ENCODE measurements around the gene B3GAT1. TPM values are rescaled to one million over a fixed set of nuclear protein-coding genes. Genes with fewer than 3 reads are reported as not detected.
A peak's percentile ranks its signal among the peaks of the same experiment; 100 is the strongest.

B3GAT1 gene
- total RNA-seq, 1 experiment from 2014 or later, result 0.10 TPM

DNA sequence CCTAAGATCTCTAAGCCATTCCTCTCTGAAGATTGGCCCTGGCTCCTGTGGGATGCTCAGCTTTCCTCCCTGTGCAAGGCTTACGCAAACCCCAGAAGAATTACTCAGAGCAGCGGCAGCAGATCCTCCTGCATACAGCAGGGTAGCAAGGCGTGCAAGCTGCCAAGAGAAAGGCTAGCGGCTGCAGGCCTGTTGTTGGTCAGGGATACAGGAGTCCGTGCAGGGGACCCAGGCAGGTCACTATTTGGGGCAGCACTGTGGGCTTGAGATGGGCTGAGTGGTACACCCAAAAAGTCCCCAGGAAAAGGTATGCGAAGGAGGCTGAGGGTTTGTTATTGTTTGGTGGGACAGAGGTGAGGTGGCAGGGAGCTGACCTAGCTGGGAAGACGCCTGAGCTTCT, 78.7 kb downstream of the B3GAT1 start:
- in situ Hi-C loops (cut with HindIII; ENCODE audit: low pct_unique_long_range_greater_than_20kb, low sequenced_read_pairs), result no loop called here
- Histone ChIP-seq H3K4me3 (ENCODE audit: low read depth in 2 of 2, low read length in 2 of 2) (no peak overlapping the region), H3K36me3 (ENCODE audit: control insufficient read depth, insufficient read depth, low read length) (no peaks in the 10 kb centered on the region), H3K27me3 (ENCODE audit: control insufficient read depth, insufficient read depth, low read length) (peaks cover 14% of the 10 kb centered on the region), H3K4me1 (ENCODE audit: control insufficient read depth, insufficient read depth, low read length) (peaks cover 7% of the 10 kb centered on the region), H3K27ac (ENCODE audit: low read length) (no peak overlapping the region), H3K9me3 (ENCODE audit: control insufficient read depth, insufficient read depth, low read depth, low read length) (no peaks in the 10 kb centered on the region)
- DNase-seq (ENCODE audit: low read depth, low spot score) (no peak), ATAC-seq (no peak)
- no TSS peak for BruUV-seq (replicated peaks)
- TF ChIP-seq REST (IDR thresholded peaks at IDR 0.05; ENCODE audit: insufficient read depth in 1 of 2, low read depth in 2 of 2, low read length in 1 of 2) (no peak), TCF7L2 (IDR thresholded peaks at IDR 0.05; ENCODE audit: low read depth, low read length) (no peak), POLR2AphosphoS5 (IDR thresholded peaks at IDR 0.05; ENCODE audit: low read depth, low read length) (no peak), CTCF (IDR thresholded peaks at IDR 0.05) (no peak), SIN3A (IDR thresholded peaks at IDR 0.05; ENCODE audit: borderline replicate concordance, insufficient read depth, low read depth, low read length) (no peak)
- intact Hi-C loops (cut with micrococcal nuclease; ENCODE audit: unreplicated experiment), result no loop called here
- POLR2A ChIA-PET, result no interaction called here
- CTCF ChIA-PET, result no interaction called here

GRCh38 chr11:134332782-134333181, 79.3 kb downstream of the B3GAT1 start:
- no TSS peak for BruUV-seq (replicated peaks)
- DNase-seq (ENCODE audit: low read depth, low spot score) (no peak), ATAC-seq (no peak)
- no peaks in the 10 kb centered on the region for H3K9me3 ChIP-seq (ENCODE audit: control insufficient read depth, insufficient read depth, low read depth, low read length)
- ChIA-PET CTCF (no interaction called here), POLR2A (no interaction called here)
- in situ Hi-C loops (cut with HindIII; ENCODE audit: low pct_unique_long_range_greater_than_20kb, low sequenced_read_pairs) (no loop called here), intact Hi-C loops (cut with micrococcal nuclease; ENCODE audit: unreplicated experiment) (no loop called here)
- H3K27me3 ChIP-seq (ENCODE audit: control insufficient read depth, insufficient read depth, low read length), result peaks cover 14% of the 10 kb centered on the region
- peak overlapping the region in 1 of 2 experiments; percentile 54; a peak in 2 of 4 replicates for H3K4me3 ChIP-seq (ENCODE audit: low read depth in 2 of 2, low read length in 2 of 2)
- TF ChIP-seq CTCF (IDR thresholded peaks at IDR 0.05) (no peak), SIN3A (IDR thresholded peaks at IDR 0.05; ENCODE audit: borderline replicate concordance, insufficient read depth, low read depth, low read length) (no peak), TCF7L2 (IDR thresholded peaks at IDR 0.05; ENCODE audit: low read depth, low read length) (no peak), REST (IDR thresholded peaks at IDR 0.05; ENCODE audit: insufficient read depth in 1 of 2, low read depth in 2 of 2, low read length in 1 of 2) (no peak), POLR2AphosphoS5 (IDR thresholded peaks at IDR 0.05; ENCODE audit: low read depth, low read length) (no peak)
- no peaks in the 10 kb centered on the region for H3K36me3 ChIP-seq (ENCODE audit: control insufficient read depth, insufficient read depth, low read length)
- no peak overlapping the region for H3K27ac ChIP-seq (ENCODE audit: low read length)
- peaks cover 7% of the 10 kb centered on the region for H3K4me1 ChIP-seq (ENCODE audit: control insufficient read depth, insufficient read depth, low read length)
